Stimulated activated CD8-positive, alpha-beta memory T cell treated with anti-CD3 and anti-CD28 coated beads, Interleukin-15, amount 100 ng/mL, for 1 hour (primary cell): ENCODE data around the gene ZDHHC11B.
A peak's percentile ranks its signal among the peaks of the same experiment; 100 is the strongest.
"Not testable (repeated sequence)": the region's sequence is repeated elsewhere in the genome, so short reads cannot be mapped to it uniquely, and the experiment has no call there.

ENCODE experiments used
- DNase-seq: peaks from one replicate; pipeline ENCODE4 v3.0.0-alpha.2; 2020; ENCODE audit warnings: low read depth

ZDHHC11B gene, protein sequence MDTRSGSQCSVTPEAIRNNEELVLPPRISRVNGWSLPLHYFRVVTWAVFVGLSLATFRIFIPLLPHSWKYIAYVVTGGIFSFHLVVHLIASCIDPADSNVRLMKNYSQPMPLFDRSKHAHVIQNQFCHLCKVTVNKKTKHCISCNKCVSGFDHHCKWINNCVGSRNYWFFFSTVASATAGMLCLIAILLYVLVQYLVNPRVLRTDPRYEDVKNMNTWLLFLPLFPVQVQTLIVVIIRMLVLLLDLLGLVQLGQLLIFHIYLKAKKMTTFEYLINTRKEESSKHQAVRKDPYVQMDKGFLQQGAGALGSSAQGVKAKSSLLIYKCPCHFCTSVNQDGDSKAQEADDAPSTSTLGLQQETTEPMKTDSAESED

DNA sequence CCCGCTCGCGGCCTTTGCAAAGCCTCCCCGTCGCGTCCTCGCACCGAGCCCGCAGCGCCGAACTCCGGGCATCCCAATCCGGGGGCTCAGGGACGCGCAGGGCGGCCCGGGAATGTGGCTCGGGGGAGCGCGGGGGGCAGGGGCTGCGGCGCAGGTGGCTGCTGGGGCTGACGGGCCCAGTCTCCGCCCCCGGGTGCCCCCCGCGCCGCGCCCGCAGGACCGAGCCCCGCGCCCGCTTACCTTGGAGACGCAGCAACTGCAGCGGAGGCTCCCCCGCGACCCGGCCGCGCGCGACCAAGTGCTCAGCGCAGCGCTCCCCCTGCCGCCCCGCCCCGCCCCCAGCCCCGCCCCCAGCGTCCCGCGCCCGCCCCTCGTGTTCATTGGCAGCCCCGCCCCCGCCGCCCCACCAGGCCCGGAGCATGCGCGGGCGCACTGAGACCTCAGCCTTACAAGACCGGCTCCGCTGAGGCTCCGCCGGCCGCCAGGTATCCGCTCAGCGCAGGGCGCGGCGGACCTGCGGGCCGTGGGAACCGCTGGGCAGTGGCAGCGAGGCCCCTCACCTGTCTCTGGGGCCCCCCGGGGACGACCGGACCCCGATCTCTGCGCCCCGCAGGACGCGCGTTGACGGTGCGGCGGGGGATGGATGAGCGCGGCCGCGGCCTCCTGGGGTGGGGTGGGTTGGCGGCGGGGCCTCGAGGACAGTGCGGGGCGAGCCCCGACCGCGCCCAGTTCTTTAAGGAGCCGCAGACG is at the start of gene ZDHHC11B:
TSS of gene ZDHHC11B (minus strand) at position 302 of the 750 bp plus-strand sequence. CDS start 17,810 bp downstream, outside the sequence.
- DNase-seq = peak; percentile 78

DNA sequence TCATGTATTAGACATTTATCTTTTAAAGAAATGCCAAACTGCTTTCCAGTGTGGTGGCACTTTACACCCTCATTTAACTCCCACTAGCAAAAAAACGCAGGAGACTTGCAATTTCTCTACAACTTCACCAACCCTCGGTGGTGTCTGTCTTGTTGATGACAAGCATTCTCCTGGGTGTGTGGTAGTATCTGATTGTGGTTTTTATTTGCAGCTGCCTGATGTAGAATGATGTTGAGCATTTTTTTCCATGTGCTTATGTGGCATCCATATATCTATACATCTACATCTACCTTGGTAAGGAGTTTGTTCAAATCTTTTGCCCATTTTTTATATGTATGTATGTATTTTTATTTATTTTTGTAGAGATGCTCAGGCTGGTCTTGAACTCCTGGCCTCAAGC is 49.5 kb upstream of the ZDHHC11B start:
- not testable (repeated sequence) for DNase-seq

DNA sequence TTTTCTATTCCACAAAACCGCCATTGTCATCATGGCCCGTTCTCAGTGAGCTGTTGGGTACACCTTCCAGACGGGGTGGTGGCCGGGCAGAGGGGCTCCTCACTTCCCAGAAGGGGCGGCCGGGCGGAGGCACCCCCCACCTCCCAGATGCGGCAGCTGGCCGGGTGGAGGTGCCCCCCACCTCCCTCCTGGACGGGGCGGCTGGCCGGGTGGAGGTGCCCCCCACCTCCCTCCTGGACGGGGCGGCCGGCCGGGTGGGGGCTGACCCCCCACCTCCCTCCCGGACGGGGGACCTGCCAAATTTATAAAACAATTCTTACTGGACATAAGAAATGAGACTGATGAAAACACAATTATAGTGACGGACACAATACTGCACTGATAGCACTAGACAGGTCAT is 43.7 kb upstream of the ZDHHC11B start:
- not testable (repeated sequence) for DNase-seq

DNA sequence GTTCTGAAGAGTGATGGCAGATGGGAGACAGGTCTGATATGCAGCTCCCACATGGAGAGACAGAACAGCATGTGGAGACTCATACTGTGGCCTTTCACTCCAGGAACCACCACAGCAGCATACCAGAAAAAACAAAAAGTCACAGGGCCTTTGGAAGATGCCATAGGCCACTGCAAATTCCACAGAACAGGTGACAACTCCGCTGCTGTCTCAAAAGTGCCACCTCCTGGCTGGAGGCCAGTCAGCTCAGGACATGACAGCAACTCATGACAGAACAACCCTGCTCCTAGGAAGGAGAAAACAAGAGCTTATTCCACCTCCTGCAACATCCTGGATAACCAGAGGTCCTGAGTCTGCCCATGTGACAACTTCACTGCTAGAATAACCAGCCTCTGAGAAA is 41.0 kb upstream of the ZDHHC11B start:
- DNase-seq = not testable (repeated sequence)

DNA sequence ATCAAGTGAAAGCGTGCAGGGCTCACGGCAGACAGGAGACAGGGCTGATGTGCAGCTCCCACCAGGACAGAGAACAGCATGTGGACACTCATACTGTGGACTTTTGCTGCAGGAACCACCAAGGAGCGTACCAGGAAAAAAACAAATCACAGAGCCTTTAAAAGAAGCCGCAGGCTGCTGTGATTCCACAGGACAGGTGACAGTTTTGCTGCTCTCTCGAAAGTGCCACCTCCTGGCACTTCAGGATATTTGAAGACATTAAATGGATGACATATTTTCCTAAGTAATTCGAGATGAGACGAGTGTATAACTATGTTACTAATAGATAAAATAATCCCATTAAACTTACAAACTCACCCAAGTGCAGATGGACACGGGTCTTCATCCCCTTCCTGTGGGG is 37.0 kb upstream of the ZDHHC11B start:
- no peak for DNase-seq

DNA sequence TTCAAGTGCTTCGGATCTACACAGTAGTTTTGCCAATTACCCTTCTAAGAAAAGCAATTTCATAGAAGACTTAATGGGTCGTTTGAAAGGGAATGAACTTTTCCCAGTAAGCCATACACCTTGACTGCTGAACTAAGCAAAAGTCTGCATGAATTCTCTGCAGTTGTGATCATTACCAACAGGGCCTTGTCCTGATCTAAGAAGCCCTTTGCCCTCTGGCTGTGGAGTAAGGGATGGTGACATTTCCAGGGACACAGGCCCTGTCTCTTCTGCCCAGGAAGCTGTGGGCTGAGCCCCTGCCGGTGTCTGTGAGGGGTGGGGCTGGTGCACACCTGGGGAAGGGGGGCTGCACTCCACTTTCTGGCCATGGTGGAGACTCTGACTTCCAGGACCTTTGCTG is 35.7 kb upstream of the ZDHHC11B start:
- DNase-seq = no peak

DNA sequence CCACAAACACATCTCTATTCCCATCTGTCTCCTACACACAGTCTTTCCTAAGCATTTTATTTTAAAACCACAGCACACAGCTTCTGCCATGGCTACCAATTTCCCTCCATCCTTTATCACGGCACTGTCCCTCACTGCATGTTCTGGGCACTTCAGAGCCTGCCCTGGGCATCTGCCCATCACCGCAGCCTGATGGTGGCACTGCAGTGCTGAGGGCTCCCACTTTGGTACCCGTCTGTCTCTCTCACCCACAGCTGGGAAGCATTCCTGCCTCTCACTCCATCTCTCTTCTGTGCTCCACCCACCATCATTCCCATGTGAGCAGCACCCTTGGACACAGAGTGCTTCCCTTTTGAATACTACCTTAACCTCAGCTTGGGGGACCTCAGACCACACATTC is 34.5 kb upstream of the ZDHHC11B start:
- DNase-seq = no peak

DNA sequence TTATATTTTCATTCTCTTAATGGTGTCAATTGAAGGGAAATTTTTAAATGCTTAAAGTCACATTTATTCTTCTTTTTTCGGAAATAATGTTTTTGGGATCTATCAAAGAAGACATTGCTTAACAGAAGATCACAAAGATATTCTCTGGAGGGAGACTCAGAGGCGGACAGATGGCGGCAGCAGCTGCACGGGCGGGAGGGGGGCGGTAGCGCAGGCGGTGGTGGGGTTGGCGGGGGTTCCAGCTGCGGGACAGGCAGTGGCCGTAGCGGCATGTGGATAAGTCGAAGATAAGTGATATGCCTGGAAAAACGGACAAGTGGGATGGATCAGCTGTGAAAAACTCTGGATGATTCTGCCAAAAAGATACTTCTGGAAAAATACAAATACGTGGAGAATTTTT is 31.6 kb upstream of the ZDHHC11B start:
- DNase-seq = no peak

DNA sequence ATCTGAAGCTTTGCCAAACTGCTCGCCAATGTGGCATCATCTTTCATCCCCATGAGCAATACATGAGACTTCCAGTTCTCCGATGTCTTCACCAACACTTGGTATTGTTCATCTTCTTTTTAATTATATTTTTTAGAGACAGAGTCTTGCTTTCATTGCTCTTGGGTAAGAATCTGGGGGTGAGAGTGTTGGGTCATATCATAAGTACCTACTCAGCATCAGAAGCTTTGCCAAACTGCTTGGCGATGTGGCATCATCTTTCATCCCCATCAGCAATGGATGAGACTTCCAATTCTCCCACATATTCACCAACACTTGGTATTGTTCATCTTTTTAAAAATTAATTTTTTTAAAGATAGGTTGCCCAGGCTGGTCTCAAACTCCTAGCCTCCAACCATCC is 30.9 kb upstream of the ZDHHC11B start:
- DNase-seq = no peak

DNA sequence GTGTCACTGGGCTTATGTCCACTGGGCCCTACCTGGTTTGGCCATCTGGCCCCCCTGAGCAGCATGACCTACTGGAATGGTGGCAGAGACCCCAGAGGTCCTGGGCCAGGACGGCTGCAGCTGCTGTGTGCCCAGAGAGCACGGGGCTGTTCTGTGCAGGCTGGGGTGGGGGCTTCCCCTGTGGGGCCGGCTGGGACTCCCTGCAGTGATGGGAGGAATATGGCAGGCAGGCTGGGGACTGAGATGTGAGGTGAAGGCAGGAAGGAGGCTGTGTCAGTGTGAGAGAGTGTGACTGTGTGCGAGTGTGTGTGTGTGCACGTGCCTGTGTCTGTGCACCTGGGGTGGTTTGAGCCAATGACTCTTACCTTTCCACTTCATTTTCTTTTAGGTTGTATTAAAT is 29.0 kb upstream of the ZDHHC11B start:
- not testable (repeated sequence) for DNase-seq

DNA sequence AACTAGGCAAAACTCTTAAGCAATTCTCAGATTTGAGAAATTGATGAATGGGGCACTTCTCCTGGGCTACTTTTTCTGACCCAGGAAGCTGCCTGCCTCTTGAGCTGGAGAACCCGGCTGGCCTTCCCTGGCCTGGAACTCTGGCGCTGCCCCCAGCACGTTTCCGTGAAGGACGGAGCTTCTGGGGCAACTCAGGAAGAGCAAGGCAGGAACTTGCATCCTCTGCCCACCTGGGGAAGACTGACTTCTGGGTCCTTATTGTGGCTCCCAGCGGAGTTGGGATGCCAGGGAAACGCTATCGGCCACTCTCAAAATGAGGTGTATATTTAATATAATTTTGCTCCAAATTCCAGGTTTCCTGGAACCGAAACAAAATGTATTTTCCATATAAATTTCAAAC is 26.9 kb upstream of the ZDHHC11B start:
- not testable (repeated sequence) for DNase-seq

DNA sequence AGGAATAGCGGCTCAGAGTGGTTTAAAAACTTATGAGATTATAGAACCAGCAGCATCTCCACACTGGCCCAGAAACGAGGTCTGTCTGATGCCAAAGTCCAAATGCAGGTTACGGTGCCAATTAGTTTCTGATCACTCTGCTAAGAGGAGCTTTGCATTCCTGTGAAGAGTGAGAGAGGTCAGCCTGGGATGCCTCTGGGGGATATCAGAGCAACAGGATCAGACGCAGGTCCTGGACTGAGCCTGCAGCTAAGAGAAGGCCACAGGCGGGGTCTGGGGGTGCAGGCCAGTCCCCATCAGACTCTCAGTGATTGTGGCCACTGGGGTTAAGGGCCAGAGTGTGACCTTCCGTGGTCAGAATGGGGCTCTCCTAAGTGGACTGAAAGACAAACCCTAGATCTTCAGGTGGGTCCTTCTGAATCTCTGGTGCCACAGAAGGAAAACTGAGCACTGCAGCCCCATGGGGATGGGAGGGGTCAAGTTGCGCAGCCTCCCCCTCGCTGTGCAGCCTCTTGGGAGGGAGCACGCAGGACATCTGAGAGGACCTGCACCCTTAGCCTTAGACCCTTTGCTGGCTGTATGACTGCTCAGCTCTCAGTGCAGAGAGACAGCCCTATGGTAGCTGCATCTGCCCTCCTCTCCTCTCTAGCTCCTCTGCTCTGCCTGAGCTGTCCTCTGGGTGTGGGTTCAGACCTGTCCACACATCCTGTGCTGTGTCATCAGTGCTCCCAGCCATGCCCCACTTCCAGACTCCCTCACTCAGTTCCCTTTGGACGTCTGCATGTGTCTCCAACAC is 23.4 kb upstream of the ZDHHC11B start:
- DNase-seq = not testable (repeated sequence)

DNA sequence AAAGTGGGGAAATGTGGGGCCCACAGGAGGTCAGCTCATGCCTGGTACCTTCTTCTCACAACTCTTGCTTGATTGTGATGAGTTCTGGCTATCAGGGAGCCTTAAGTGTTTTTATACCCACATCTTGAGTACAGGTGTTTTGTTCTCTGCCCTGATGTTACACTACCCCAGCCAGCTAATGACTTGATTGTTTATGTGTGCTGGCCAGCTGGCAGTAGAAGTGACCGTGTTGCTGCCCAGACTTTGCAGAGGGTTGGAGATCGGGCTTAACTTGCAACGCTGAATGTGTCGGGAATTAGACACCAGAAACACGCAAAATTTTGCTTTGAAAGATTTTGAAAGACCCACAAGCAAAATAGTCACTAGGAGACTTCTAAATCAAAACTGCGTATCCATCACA is 16.9 kb upstream of the ZDHHC11B start:
- DNase-seq = no peak

DNA sequence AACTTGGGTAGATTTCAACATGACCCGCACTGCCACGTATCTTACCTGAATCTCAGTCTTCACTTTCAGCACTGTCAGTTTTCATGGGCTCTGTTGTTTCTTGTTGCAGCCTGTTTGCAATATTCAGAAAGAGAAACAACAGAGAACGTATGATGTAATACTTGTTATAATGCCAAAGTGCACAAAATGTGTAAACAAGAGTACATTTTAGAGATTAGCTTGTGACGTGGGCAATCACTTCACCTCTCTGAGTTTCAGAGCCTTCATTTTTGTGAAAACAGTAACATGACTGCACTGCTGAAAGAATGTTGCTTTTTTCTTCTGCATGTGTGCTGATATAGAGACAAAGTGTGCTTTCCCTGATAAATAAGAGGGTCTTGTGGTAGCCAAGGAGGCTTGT is 16.5 kb upstream of the ZDHHC11B start:
- not testable (repeated sequence) for DNase-seq

DNA sequence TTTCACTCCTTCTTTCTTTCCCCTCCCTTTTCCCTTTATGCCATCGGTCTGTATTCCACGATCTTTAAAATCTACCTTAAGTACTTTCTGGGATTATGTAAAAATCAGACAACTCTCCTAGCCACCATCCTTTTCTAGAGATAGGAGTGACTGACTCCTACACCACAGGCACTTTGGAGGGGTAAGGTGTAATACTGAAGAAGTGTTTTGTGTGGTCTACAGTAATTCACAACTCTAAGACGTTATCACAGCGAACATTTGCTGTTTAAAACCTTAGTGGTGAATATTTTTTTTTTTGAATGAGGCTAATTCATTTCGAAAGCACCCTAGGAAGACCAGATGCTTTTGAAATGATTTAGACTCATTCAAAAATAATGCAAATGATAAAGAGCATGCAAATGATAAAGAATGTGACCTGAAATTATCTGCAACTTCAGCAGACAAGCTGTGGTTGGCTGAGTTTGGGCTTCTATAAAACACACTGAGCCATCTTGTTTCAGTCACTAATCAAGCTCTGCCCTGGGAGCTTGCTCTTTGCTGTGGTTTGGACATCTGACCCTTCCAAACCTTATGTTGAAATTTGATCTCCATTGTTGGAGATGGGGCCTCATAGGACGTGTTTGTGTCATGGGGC is 14.1 kb upstream of the ZDHHC11B start:
- DNase-seq = not testable (repeated sequence)

DNA sequence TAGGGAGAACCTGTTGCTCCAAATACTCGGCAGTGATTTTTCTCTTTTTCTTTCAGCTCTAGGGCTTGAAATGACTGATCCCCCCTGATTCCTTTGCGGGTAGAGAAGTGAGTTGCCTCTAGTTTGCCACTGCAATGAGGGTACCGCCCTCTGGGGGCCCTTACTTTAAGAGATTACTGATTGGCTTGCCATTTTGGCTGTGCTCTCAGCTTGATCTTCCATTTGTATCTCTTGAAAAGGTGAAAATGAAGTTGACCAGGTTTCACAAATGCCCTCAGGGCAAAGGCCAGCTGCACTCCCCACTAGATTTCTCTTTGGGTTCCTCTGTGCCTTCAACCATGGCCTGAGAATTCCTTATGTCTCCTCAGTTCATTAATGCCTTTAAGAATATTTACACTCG is 13.5 kb upstream of the ZDHHC11B start:
- not testable (repeated sequence) for DNase-seq

DNA sequence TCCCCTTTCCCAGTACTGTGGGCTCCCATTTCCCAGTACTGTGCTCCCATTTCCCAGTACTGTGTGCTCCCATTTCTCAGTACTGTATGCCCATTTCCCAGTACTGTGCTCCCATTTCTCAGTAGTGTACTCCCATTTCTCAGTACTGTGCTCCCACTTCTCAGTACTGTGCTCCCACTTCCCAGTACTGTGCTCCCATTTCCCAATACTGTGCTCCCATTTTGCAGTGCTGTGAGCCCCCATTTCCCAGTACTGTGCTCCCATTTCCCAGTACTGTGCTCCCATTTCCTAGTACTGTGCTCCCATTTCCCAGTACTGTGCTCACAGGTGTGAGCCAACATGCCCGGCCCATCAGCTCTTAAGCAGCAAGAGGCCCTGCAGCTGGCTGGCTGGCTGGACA is 11.3 kb upstream of the ZDHHC11B start:
- DNase-seq = not testable (repeated sequence)

DNA sequence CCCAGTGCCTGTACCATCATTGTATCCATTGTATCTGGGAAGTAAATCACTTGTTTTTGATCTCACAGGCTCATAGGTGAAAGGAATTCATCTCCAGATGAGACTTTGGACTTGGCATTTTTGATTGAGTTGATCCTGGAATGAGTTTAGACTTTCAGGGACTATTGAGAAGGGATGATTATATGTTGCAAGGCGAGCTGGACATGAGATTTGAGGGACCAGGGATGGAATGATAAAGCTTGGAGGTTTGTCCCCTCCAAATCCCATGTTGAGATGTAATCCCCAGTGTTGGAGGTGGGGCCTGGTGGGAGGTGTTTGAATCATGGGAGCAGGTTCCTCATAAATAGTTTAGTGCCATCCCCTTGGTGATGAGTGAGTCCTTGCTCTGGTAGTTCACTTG is 10.4 kb upstream of the ZDHHC11B start:
- DNase-seq = not testable (repeated sequence)

DNA sequence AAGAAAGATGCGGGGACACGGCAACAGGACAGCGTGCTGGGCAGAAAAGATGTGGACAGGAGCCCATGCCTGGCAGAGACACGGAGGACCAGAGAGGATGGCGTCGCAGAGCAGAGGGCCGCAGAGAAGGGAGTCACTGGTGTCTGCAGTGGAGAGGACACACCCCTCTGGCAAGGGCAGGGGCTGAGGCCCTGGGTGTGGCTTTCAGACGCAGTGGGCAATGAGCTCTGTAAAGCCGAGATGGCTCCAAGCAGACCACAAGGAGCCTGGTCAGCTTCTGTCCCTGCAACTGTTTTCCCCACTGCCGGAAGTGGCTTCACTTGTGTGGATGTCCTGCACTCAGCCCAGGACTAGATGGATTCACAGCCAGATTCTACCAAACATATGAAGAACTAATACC is 4.2 kb upstream of the ZDHHC11B start:
- DNase-seq = not testable (repeated sequence)

DNA sequence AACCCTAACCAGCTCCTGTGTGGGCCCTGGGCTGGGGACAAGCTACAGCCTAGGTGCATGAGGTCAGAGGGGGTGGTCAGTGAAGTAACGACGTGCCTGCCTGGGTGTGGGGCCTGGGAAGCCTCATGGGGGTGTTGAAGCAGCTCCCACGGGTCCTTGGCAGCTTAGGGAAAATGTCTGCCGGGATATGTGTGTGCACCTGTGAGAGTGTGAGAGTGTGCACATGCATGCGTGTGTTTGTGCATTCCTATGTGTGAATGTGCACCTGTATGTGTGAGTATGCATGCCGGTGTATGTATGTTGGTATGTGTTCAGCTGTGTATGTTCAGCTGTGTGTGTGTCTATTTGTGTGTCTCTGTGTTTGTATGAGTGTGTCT is 3.3 kb upstream of the ZDHHC11B start:
- DNase-seq = not testable (repeated sequence)

DNA sequence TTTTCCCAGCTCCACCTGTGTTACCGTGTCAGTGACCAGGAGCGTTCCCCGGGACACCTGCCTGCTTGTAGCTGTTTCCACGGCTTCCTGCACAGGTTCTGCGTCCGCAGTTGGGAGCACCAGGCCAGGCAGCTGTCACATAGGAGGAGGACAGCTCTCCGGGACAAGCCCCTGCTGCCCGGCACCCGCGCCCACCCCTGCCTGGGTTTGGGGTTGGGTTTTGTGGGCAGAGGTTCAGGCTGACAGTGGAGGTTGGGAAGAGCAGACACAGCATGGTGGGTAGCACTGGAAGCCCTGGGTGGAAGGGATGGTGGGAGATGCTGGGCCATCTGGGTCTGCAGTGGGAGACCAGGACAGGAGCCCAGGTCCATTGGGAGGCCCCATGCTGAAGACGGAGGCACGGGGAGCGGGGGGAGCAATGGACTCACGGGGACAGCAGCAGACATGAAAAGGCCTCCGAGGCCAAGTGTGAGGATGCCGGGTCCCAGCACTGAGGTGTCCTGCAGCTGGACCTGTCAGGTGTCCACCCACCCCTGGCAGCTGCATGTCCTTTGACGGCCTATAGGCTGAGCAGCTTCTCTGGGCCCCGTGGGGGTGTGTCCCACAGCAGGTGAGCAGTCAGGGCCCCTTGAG is 2.8 kb upstream of the ZDHHC11B start:
- DNase-seq = not testable (repeated sequence)
